ENCODE data around the gene GCGR.

- TF ChIP-seq TAF1 (IDR thresholded peaks at IDR 0.05; ENCODE audit: borderline replicate concordance, insufficient read depth, low read length) (no peak), POLR2AphosphoS5 (IDR thresholded peaks at IDR 0.05; ENCODE audit: low read depth, low read length) (no peak), SIN3A (IDR thresholded peaks at IDR 0.05; ENCODE audit: borderline replicate concordance, insufficient read depth, low read length) (no peak)
- TF ChIP-seq, protein P1, sequence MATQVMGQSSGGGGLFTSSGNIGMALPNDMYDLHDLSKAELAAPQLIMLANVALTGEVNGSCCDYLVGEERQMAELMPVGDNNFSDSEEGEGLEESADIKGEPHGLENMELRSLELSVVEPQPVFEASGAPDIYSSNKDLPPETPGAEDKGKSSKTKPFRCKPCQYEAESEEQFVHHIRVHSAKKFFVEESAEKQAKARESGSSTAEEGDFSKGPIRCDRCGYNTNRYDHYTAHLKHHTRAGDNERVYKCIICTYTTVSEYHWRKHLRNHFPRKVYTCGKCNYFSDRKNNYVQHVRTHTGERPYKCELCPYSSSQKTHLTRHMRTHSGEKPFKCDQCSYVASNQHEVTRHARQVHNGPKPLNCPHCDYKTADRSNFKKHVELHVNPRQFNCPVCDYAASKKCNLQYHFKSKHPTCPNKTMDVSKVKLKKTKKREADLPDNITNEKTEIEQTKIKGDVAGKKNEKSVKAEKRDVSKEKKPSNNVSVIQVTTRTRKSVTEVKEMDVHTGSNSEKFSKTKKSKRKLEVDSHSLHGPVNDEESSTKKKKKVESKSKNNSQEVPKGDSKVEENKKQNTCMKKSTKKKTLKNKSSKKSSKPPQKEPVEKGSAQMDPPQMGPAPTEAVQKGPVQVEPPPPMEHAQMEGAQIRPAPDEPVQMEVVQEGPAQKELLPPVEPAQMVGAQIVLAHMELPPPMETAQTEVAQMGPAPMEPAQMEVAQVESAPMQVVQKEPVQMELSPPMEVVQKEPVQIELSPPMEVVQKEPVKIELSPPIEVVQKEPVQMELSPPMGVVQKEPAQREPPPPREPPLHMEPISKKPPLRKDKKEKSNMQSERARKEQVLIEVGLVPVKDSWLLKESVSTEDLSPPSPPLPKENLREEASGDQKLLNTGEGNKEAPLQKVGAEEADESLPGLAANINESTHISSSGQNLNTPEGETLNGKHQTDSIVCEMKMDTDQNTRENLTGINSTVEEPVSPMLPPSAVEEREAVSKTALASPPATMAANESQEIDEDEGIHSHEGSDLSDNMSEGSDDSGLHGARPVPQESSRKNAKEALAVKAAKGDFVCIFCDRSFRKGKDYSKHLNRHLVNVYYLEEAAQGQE (IDR thresholded peaks at IDR 0.05; ENCODE audit: insufficient read depth in 1 of 2, low read depth in 2 of 2, low read length in 2 of 2) = no peak
Measured at GRCh38 chr17:81807839-81808238, 3.9 kb downstream of the GCGR start.

All from PFSK-1 (cell line).